ENCODE results near the gene NAT9.

The NAT9 gene

DNA sequence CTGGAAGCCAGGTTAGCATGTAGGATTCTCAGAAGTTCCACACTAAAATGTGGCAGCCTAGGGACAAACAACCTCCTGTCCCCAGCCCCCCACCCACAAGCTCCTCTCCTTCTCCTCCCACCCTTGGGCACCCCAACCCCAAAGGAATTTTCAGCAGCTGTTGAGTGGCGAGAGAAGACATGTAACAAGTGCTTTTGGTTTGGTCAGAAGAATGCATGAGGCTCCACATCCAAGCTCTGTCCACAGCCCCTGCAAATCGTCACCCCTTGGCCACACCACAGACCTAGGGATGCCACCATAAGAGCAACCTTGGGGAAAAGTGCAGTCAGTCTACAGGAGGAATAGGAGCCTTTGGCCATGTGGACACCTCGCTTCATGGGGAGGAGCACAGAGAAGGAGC lies 51.0 kb downstream of the NAT9 start:
- no peak for DNase-seq

DNA sequence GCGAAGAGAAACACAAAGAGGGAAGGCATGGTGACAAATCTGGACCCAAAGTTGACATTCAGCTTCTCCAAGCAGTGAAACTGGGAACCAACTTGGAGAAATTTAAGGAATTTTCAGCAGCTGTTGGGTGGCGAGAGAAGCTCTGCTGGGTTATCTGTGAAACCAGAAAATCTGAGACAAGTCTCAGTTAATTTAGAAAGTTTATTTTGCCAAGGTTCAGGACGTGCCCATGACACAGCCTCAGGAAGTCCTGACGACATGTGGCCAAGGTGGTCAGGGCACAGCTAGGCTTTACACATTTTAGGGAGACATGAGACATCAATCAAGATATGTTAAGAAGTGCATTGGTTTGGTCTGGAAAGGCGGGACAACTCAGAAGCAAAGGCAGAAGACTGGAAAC lies 52.3 kb downstream of the NAT9 start:
- no peak for DNase-seq

DNA sequence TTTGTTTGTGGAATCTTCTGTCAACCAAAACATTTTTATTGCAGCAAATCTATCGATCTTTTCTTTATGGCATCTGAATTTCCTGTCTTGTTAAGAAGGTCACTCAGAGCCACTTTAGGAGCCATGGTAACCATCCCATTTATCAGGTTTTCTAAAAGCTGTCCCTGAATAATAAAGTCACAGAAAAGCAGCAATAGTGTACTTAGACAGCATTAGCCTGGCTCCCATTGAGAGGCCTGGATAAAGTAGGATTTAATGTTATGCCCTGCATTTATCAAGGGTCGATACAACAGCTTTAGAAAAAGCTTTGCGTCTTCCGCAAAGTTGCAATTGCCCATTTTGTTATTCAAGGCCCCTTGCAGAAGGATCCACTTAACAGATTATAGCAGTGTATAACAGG lies 53.4 kb downstream of the NAT9 start:
- DNase-seq = no peak

Data from right hindlimb (tissue), 1 donor.